Vagina (tissue), 2 donors: ENCODE data around the gene S1PR4.

ENCODE experiments used
- POLR2A ChIP-seq, 2 donors: fragments of 450-650 bp; IDR thresholded peaks; one replicate each; pipeline ENCODE4 v1.6.1; 2017; ENCODE audit warnings: antibody characterized with exemption in 2 of 2, mild to moderate bottlenecking in 2 of 2, moderate library complexity in 2 of 2
- TF ChIP-seq, protein P1 (sequence below), 3 experiments: fragments of 450-650 bp in 2 of 3; fragments of 200-600 bp in 1 of 3; sonication (generic) in 1 of 3; IDR thresholded peaks; one replicate each; pipeline ENCODE4 v1.5.1; 2017 to 2019; ENCODE audit warnings: antibody characterized with exemption in 3 of 3, mild to moderate bottlenecking in 2 of 3, moderate library complexity in 2 of 3

DNA sequence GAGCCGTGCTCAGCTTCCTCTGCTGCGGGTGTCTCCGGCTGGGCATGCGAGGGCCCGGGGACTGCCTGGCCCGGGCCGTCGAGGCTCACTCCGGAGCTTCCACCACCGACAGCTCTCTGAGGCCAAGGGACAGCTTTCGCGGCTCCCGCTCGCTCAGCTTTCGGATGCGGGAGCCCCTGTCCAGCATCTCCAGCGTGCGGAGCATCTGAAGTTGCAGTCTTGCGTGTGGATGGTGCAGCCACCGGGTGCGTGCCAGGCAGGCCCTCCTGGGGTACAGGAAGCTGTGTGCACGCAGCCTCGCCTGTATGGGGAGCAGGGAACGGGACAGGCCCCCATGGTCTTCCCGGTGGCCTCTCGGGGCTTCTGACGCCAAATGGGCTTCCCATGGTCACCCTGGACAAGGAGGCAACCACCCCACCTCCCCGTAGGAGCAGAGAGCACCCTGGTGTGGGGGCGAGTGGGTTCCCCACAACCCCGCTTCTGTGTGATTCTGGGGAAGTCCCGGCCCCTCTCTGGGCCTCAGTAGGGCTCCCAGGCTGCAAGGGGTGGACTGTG, 1.2 kb downstream of the S1PR4 start:
- TF ChIP-seq, protein P1, sequence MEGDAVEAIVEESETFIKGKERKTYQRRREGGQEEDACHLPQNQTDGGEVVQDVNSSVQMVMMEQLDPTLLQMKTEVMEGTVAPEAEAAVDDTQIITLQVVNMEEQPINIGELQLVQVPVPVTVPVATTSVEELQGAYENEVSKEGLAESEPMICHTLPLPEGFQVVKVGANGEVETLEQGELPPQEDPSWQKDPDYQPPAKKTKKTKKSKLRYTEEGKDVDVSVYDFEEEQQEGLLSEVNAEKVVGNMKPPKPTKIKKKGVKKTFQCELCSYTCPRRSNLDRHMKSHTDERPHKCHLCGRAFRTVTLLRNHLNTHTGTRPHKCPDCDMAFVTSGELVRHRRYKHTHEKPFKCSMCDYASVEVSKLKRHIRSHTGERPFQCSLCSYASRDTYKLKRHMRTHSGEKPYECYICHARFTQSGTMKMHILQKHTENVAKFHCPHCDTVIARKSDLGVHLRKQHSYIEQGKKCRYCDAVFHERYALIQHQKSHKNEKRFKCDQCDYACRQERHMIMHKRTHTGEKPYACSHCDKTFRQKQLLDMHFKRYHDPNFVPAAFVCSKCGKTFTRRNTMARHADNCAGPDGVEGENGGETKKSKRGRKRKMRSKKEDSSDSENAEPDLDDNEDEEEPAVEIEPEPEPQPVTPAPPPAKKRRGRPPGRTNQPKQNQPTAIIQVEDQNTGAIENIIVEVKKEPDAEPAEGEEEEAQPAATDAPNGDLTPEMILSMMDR (IDR thresholded peaks at IDR 0.05), result no peak
- no peak for TF ChIP-seq POLR2A (IDR thresholded peaks at IDR 0.05)
